HL-60 (cell line): ENCODE measurements around the gene ZSWIM7.

ENCODE experiments used
- DNase-seq, 2 experiments: peaks; one replicate each; pipeline ENCODE4 v3.0.0-alpha.2; 2010 to 2020; ENCODE audit warnings: low read depth in 1 of 2, low spot score in 1 of 2
- H3K27ac ChIP-seq: fragments of 250-450 bp; sonication (Bioruptor Pico); replicated peaks from 2 replicates; pipeline ENCODE4 v1.5.1; 2020; ENCODE audit warnings: mild to moderate bottlenecking, moderate library complexity
- H3K27me3 ChIP-seq: fragments of 250-450 bp; sonication (Bioruptor Pico); 2 replicates; pipeline ENCODE4 v1.5.1; 2021; ENCODE audit warnings: mild to moderate bottlenecking, moderate library complexity; ENCODE audit not compliant: insufficient read depth, poor library complexity, severe bottlenecking
- H3K4me3 ChIP-seq: replicated peaks from 2 replicates; pipeline ENCODE4 v1.5.1; 2011; ENCODE audit warnings: mild to moderate bottlenecking, control low read depth, low read length; ENCODE audit not compliant: insufficient read depth
- GABPA ChIP-seq: IDR thresholded peaks from 2 replicates; pipeline ENCODE4 v1.6.1; 2012; ENCODE audit warnings: low read depth
- POLR2AphosphoS5 ChIP-seq: IDR thresholded peaks from 2 replicates; pipeline ENCODE4 v1.6.1; 2012; ENCODE audit warnings: low read depth
- REST ChIP-seq: IDR thresholded peaks from 2 replicates; pipeline ENCODE4 v1.6.1; 2012; ENCODE audit warnings: low read depth; ENCODE audit not compliant: insufficient replicate concordance
- SPI1 ChIP-seq: IDR thresholded peaks from 2 replicates; pipeline ENCODE4 v1.6.1; 2012; ENCODE audit warnings: low read depth, mild to moderate bottlenecking, borderline replicate concordance
- long read RNA-seq: library from polyadenylated mRNA; unstranded; transcript quantifications from one replicate; pipeline ENCODE4 v2.0.0, GENCODE V29; 2020
- TF ChIP-seq, protein P1 (sequence below): IDR thresholded peaks from one replicate; pipeline ENCODE4 v1.5.1; 2011; ENCODE audit warnings: low read length, control low read depth, inconsistent platforms; ENCODE audit not compliant: insufficient read depth

ZSWIM7 gene, protein sequence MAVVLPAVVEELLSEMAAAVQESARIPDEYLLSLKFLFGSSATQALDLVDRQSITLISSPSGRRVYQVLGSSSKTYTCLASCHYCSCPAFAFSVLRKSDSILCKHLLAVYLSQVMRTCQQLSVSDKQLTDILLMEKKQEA
- long read RNA-seq, transcript ZSWIM7-201 (5 exons, 2,008 nt), result major isoform, 14 of 75 reads
- long read RNA-seq, transcript ZSWIM7-211 (8 exons, 1,264 nt), result minor isoform, 7 of 75 reads
- long read RNA-seq, transcript ZSWIM7-212 (5 exons, 879 nt), result minor isoform, 6 of 75 reads
- long read RNA-seq, partial matches to known transcripts, result 0 of 75 reads
- long read RNA-seq, other reads (novel, unspliced or antisense), result 39 of 75 reads

GRCh38 chr17:15999141-15999973, at the start of gene ZSWIM7, which contains the start of gene TTC19:
TSS of gene ZSWIM7 (minus strand) at chr17:15999704. CDS start at chr17:15999594, 110 bp downstream.
TSS of gene TTC19 (plus strand) at chr17:15999824. CDS start at chr17:15999849, 25 bp downstream.
- peak; percentile 82 to 91 for DNase-seq
- H3K4me3 ChIP-seq, result peak within 1 kb of the TSS; percentile 66
- H3K27ac ChIP-seq, result peak within 1 kb of the TSS; percentile 87
- no peaks in the 10 kb centered on the region for H3K27me3 ChIP-seq
- TF ChIP-seq REST (no peak), POLR2AphosphoS5 (no peak), GABPA (no peak), SPI1 (no peak)
- TF ChIP-seq, protein P1, sequence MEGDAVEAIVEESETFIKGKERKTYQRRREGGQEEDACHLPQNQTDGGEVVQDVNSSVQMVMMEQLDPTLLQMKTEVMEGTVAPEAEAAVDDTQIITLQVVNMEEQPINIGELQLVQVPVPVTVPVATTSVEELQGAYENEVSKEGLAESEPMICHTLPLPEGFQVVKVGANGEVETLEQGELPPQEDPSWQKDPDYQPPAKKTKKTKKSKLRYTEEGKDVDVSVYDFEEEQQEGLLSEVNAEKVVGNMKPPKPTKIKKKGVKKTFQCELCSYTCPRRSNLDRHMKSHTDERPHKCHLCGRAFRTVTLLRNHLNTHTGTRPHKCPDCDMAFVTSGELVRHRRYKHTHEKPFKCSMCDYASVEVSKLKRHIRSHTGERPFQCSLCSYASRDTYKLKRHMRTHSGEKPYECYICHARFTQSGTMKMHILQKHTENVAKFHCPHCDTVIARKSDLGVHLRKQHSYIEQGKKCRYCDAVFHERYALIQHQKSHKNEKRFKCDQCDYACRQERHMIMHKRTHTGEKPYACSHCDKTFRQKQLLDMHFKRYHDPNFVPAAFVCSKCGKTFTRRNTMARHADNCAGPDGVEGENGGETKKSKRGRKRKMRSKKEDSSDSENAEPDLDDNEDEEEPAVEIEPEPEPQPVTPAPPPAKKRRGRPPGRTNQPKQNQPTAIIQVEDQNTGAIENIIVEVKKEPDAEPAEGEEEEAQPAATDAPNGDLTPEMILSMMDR, result no peak

DNA sequence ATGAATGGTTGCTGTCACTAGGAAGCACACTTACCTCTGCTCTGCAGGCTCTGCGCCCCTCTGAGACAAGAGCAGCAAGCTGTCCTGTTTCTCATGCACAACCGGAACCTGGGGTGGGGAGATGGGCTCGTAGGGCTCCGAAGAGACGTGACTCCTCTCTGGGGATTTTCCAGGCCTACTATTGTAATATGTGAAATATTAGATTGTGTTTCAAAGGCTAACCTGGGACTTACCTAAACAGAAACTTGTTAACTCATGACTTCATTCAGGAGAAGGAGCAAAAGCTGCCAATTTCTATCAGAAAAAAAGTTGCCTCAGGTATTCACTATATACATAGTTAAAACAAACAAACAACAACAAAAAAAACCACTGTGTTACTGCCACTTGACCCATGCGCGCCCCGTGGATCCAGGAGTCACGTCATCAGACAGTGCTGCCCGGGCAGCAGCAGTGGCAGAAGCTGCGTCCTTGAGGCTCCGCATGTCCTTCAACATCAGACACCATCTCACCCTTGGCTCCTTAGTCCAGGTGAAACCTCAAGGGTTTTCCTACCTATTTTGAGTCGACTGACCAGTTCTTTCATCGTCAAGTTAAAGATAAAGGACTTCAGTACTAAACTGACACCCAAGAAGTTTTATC, 49.4 kb upstream of the ZSWIM7 start:
- H3K4me3 ChIP-seq, result no peak overlapping the region
- no peak for DNase-seq
- TF ChIP-seq, protein P1, result no peak
- TF ChIP-seq POLR2AphosphoS5 (no peak), REST (no peak), GABPA (no peak), SPI1 (no peak)
- no peak overlapping the region for H3K27ac ChIP-seq
- H3K27me3 ChIP-seq, result no peaks in the 10 kb centered on the region

GRCh38 chr17:16046966-16047365, 47.5 kb upstream of the ZSWIM7 start:
- DNase-seq, result no peak

More at GRCh38 chr17:16046966-16047365, 47.5 kb upstream of the ZSWIM7 start:
- H3K27ac ChIP-seq, result no peak overlapping the region
- no peak overlapping the region for H3K4me3 ChIP-seq
- TF ChIP-seq SPI1 (no peak), GABPA (no peak), REST (no peak), POLR2AphosphoS5 (no peak)
- TF ChIP-seq, protein P1, result no peak
- H3K27me3 ChIP-seq, result no peaks in the 10 kb centered on the region
